GM18505 (cell line): ENCODE data around the gene INPP1.
"Not testable (repeated sequence)": the region's sequence is repeated elsewhere in the genome, so short reads cannot be mapped to it uniquely, and the experiment has no call there.

Experiments
- ATAC-seq: cut with Tn5 transposase; IDR thresholded peaks from one replicate; pipeline ENCODE4 v1.9.1; 2021; ENCODE audit not compliant: unreplicated experiment
- POLR2A ChIP-seq: IDR thresholded peaks from 4 replicates; pipeline ENCODE4 v1.6.1; 2011; ENCODE audit warnings: borderline replicate concordance; ENCODE audit not compliant: insufficient read depth, insufficient read length; ENCODE audit errors: extremely low read depth

INPP1 gene

GRCh38 chr2:190343536-190344275 lies at the start of gene INPP1:
Gene INPP1, plus strand, starts transcription at chr2:190343589. Its CDS starts 16,514 bp downstream, at chr2:190360103.
- no peak for TF ChIP-seq POLR2A
- ATAC-seq = peak; percentile 58

- ATAC-seq = not testable (repeated sequence)
Measured at GRCh38 chr2:190297880-190298279, 45.5 kb upstream of the INPP1 start.

GRCh38 chr2:190301032-190301431 lies 42.4 kb upstream of the INPP1 start:
- no peak for TF ChIP-seq POLR2A
- no peak for ATAC-seq

- no peak for TF ChIP-seq POLR2A
- no peak for ATAC-seq
Measured at GRCh38 chr2:190302052-190302451, 41.3 kb upstream of the INPP1 start.

GRCh38 chr2:190303647-190304046 lies 39.7 kb upstream of the INPP1 start:
- ATAC-seq = no peak
- no peak for TF ChIP-seq POLR2A

- no peak for ATAC-seq
- no peak for TF ChIP-seq POLR2A
Measured at GRCh38 chr2:190304404-190304803, 39.0 kb upstream of the INPP1 start.

GRCh38 chr2:190308031-190308430 lies 35.4 kb upstream of the INPP1 start:
- no peak for ATAC-seq
- TF ChIP-seq POLR2A = no peak

GRCh38 chr2:190311893-190312634 lies 31.3 kb upstream of the INPP1 start:
- no peak for ATAC-seq
- TF ChIP-seq POLR2A = no peak

- ATAC-seq = not testable (repeated sequence)
Measured at GRCh38 chr2:190312635-190313025, 30.8 kb upstream of the INPP1 start.

GRCh38 chr2:190313880-190314279 lies 29.5 kb upstream of the INPP1 start:
- no peak for TF ChIP-seq POLR2A
- no peak for ATAC-seq

GRCh38 chr2:190315273-190315672 lies 28.1 kb upstream of the INPP1 start:
- no peak for ATAC-seq
- TF ChIP-seq POLR2A = no peak

GRCh38 chr2:190318514-190318913 lies 24.9 kb upstream of the INPP1 start:
- no peak for TF ChIP-seq POLR2A
- ATAC-seq = no peak

- peak; percentile 30 for ATAC-seq
- no peak for TF ChIP-seq POLR2A
Measured at GRCh38 chr2:190318931-190319554, 24.3 kb upstream of the INPP1 start.
